HG02571 (cell line): ENCODE results near the gene RALBP1.

ENCODE experiments used
- ATAC-seq: cut with Tn5 transposase; IDR thresholded peaks from one replicate; pipeline ENCODE4 v1.9.1; 2021; ENCODE audit warnings: mild to moderate bottlenecking, moderate library complexity; ENCODE audit not compliant: unreplicated experiment

The RALBP1 gene

DNA sequence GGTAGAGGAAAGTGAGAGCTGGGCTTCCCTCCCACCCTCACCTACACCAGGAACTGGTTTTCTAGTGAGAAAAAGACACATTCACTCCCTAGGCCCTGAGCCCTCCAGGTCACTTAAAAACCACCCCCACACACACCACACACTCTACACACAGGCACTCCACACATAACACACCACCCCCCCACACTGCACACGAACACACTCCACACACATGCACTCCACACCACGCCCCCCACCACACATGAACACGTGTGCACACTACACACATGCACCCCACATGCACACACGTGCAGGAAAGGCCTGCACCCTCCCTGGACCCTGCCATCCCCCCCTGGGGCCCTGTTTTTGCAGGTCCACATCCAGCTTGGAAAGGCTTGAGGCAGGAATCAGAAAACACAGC, 67.6 kb downstream of the RALBP1 start:
- no peak for ATAC-seq

DNA sequence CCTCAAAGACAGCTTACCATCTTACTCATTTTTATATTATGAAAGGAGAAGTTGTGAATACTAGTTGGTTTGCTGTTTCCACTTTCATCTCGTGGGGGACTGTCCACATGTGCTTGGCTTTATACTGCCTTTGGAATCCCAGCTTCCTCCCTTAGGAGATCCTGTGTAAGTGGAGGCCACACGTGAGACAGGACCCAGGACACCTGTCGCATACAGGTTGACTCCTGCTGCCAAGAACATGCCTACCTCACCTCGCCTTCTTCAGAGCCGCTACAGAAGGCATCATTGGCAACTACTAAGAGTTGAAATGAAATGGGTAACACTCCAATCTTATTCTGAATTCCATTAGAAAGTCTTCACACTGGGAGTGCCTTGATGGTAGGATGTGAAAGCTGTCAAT, 69.7 kb downstream of the RALBP1 start:
- no peak for ATAC-seq

DNA sequence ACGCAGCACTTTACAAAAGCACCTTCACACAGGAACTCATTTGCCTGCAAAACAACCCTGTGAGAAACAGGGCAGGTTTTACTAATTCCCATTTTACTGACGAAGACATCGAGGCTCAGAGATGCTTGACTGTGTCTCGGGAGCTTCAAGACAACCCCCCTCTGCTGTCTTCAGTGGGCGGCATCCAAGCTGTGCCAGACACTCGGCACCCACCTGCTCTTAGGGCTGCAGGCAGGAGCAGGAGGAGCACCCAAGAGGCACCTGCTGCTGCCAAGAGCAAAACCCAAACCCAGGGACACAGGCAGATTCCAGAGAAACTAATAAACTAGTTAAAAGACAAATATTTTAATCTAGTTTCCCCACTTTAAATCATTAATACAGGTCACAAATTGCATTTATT, 71.2 kb downstream of the RALBP1 start:
- ATAC-seq = no peak

DNA sequence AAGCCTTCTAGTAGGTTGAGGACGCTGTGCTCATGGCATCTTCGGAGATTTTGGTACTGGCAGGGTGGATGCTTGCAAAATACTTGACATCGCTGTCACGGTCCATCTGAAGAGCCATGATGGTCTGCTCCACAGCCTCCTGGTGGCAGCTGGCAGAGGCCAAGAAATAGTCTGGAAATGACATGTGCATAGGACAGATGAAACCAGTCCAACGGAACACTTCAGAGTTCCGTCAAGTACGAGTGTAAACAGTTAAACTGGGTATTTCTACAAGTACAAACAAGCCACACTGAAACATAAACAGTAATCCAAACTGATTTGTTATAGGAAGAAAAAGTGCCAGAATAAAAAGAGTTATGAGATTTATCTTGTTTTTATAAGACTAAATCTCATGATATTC, 72.5 kb downstream of the RALBP1 start:
- ATAC-seq = no peak

DNA sequence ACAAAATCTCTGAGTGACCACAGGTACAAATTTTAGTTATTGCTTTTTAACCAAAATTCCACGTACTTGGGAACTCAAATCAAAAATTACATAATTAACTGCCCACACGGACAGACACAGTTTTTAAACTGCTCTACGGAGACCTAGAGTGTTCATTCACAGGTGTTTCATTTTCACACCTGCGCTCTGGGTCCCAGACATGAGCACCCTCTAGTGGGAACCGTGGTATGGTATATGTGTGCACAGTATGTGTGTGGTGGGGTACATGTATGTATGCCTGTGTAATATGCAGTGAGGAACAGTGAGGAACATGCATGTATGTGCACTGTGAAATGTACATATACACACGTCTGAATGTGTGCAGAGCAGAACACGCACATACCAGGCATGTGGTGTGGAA, 74.1 kb downstream of the RALBP1 start:
- no peak for ATAC-seq

DNA sequence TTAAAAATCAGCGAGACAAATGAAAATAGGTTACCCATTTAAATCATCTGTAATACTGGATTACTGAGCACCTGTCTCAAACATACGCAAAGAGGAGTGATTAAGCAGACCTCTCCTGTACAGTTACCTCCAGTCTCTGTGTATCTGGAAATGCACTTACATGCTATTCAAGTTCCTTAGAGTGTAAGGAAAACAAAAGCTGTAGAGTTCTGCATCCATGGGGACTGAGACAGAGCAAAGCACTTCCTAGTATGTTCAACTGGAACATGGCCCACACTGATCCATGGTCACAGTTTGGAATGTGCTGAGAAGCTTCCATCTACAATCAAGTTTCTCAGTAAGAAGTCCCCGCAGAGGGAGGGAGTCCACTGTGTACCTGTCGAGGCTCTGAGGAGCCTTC, 75.1 kb downstream of the RALBP1 start:
- ATAC-seq = no peak

DNA sequence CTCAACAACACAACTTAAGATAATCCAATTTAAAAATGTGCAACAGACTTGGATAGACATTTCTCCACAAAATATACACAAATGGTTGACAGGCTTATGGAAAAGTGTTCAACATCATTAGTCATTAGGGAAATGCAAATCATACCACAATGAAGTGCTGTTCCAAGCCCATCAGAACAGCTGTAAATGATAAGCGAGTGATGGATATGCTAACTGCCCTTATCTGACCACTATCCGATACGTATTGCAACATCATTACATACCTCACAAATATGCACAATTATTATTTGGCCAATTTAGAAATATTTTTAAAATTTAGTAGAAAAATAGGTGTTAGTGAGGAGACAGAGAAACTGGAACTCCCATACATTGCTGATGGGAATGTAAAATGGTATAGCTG, 76.9 kb downstream of the RALBP1 start:
- ATAC-seq = no peak

DNA sequence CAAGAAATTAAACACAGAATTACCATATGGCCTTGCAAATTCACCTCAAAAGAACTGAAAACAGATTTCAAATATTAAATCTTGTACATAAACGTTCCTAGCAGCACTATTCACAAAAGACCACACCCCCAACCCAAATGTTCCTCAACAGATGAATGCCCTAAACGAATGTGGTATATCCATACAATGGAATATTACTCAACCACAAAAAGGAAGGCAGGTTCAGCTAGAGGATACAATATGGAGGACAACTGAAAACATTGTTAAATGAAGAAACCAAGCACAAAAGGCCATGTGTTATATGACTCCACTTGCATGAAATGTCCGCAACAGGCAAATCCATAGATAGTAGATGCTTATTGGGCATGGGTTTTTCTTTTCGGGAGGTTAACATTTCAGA, 77.3 kb downstream of the RALBP1 start:
- no peak for ATAC-seq

DNA sequence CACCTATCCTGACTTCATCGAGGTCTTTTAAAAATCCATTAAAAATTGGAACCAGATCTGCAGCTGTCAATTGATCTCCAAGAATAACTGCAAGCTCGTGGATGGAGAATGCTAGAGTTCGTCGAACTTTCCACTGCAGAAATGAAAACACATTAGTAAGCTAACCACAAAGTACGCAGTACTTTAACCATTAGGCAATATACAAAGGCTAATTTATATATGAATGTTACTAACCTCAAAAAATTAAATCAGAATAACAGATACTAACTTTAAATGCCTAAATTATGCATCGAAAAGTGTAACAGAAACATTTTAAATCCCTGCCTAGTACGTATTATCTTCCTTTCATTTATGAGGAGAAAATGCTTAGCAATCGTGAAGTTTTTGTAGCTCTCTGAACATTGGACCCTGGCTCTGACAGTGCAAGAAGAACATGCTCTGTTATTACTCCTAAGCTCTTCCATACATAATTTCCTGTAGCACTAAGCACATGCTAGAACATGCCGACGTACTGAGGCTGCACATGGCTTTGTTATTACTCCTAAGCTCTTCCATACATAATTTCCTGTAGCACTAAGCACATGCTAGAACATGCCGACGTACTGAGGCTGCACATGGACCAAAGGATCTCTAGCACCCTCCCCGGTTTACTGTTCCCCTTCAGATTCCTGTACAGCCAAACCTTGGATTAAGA, 82.1 kb downstream of the RALBP1 start:
- ATAC-seq = no peak

DNA sequence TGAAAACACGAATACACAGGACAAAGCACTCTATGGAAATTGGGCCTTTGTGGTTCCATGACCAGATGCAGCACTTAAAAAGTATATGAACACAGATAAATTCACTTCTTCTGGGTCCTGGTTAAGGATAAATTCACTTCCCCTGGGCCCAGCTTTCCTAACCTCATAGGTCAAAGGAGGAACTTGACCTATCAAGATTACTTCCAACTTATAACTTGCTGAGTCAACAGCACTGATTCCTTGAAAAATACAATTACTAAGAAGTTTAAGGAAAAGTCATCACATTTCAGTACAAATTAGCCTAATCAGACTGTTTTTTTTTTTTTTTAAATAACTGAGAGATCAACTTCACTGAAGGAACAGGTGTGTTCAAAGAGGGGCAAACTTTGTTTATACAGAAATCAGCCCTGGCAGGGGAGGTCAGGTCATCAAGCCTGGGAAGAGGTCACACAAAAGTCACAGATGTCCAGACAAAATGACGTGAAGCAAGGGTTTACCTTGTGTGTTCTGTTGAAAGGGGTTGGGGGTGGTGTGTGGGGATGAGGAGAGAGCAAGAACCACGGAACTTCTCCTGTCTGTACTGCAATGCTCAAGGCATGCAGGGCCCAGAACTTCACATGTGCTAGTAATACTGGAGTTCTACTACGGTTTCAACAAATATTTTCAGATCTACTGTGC, 83.2 kb downstream of the RALBP1 start:
- no peak for ATAC-seq

DNA sequence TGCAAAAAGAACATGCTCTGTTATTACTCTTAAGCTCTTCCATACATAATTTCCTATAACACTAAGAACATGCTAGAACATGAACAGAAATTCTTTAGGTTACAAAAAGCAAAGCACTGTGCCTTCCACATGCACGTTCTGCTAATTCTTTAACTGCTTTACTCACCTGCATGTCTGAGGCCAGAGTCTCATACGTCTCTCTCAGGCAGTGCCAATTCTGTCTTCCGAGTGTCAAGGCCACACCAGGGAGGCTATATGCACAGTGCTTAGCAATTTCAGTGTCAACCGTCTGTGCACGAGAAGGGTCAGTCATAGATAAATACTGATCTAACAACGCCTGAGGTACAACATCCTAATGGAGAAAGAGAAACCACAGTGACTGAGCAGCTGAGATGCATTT, 83.9 kb downstream of the RALBP1 start:
- no peak for ATAC-seq

DNA sequence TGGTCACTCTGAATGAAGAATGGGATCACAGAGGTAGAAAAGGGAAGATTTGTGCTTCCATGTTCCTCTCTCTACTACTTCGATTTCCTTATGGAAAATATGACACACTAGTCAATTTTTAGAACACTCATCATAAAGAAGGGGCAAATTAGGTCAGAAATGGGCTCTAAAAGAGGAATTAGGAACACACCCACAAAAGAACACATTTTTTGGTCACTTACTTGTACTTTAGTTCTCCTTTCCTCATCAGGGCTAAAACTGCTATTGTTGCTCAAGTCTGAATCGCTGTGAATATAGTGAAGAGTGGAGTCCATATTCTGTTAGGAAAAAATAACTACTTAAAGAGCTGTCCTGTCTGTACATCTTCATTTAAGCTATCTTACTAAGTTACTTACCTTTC, 86.4 kb downstream of the RALBP1 start:
- no peak for ATAC-seq

DNA sequence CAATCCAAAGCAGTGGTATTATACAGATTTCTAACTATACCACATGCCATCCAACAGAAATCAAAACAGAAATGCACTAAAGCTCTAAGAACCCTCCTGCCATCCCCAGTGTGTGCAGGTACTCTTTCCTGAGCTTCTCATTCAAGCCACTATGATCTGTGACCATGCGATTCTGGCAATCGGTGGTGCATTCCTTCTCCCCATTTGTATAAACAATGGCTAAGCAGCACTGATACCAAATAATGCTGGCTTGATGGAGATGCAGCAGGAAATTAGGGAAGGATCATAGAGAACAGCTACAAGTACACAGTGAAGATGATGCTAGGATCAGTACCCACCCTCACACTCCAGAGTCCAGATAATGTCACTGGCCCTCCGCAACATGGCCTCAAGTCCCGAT, 87.3 kb downstream of the RALBP1 start:
- ATAC-seq = no peak

DNA sequence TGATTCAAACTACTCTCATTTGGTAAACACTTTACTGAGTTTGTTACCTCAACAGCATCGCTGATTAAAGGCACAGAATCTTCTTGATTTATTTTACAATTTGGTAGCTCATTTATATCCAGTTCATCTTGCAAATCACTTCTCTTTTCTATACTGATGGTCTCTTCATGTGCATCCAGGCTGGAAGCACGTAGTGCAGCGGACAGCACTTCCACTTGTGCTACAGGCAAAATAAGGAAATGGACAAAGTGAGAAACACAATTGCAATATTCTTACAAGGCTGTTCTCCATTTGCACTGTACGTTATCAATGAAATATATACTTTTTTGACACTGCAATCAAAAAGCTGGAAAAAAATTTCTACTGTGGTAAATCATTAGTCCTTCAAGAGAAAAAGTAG, 88.0 kb downstream of the RALBP1 start:
- no peak for ATAC-seq

DNA sequence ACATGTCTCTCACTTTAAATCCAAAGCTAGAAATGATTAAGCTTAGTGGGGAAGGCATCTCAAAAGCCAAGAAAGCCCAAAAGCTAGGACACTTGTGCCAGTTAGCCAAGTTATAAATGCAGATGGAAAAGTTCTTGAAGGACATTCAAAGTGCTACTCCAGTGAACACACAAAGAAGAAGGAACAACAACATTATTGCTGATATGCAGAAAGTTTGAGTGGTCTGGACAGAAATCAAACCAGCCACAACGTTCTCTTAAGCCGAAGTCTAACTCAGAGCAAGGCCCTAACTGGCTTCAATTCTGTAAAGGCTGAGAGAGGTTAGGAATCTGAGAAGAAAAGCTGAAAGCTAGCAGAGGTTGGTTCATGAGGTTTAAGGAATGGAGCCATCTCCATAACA, 90.1 kb downstream of the RALBP1 start:
- no peak for ATAC-seq

DNA sequence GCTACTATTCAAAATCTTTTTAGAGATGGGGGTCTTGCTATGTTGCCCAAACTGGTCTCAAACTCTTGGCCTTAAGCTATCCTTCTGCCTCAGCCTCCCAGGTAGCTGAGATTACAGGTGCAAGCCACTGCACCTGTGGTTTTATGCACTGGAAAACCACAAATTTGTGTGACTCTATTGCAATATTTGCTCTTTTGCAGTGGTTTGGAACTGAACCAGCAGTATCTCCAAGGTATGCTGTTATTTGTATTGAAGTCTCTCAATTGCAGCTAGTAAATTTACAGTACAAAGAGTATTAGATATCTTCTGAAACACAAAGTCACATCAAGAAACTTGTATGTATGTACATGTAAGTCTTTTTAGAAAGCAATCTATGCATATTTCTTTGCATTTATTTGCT, 92.9 kb downstream of the RALBP1 start:
- ATAC-seq = no peak

DNA sequence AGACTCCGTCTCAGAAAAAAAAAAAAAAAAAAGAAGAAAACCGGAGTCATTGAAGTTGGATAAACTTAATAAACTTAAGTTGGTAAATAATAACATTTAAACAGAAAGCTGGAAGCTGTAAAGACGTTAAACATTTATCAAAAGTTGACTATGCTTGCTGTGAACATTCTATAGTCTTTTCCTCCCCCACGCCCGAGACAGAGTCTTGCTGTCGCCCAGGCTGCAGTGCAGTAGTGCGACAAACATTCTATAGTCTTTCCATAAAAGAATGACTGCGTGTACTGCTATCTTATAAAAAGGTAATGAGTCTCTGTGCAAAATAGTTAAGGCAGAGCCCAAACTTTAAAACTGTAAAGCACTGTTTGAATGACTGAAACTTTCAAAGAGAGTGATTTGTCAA, 93.9 kb downstream of the RALBP1 start:
- ATAC-seq = no peak

DNA sequence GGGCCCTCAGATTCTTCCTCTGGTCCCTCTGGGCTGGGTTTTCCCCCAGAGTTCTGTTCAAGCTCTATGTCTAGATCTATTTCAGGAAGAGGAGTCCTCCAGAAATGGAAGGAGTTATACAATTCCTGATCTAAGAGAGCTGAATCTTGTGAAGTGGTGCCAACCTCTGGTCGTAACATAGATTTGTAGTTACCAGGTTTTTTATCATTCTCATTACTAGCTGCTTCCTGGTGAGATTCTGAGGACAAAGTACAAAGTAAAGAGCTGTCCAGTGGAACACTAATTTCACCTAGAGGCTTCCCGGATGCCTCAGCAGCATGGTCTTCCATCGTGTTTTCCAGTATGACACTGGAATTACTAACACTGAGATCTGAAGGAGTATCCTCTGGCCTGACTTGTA, 94.9 kb downstream of the RALBP1 start:
- no peak for ATAC-seq

DNA sequence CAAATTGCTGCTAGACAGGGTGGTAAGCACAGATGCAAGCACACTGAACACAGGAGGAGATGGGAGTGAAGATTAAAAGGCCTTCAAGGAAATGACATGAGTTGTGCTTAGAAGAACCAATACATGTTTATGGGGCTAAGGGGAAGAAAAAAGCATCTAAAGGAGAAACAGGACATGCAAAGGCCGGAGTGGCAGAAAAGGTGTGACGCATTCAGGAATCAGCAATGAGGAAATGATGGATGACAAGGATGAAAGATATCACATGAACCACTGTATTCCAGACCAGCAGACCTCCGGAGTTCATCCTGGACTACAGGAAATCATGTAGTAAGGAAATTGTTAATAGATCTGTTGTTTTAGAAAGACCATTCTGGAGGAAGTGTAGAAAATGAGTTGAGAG, 96.2 kb downstream of the RALBP1 start:
- no peak for ATAC-seq

DNA sequence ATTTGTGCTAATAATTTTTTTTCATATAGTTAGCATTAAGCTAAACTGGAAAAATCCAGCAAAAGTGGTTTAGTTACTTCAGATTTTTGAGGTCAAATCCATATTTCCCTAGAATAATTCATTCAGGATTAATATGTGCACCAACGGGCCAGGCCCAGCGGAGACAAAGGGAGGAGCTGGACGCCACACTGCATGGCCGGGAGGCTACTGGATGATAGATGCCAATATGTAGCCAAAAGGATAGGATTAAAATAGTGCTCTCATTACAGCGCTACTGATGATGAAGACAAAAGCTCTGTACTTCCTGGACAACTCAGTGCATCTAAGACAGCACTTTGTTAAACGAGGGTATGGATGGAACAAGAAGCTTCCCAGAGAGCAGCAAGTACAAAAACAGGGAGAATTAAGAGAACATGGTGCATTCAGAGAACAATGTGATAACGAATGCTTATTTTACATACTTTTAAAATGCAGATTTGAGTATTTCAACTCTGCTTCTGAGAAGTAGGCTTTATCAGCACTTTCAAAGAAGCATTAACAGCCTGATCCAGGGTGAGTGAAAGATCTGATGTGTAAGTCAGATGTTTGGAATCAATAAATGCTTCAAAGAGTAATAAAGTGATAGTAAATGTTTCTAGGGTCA, 99.3 kb downstream of the RALBP1 start:
- no peak for ATAC-seq

DNA sequence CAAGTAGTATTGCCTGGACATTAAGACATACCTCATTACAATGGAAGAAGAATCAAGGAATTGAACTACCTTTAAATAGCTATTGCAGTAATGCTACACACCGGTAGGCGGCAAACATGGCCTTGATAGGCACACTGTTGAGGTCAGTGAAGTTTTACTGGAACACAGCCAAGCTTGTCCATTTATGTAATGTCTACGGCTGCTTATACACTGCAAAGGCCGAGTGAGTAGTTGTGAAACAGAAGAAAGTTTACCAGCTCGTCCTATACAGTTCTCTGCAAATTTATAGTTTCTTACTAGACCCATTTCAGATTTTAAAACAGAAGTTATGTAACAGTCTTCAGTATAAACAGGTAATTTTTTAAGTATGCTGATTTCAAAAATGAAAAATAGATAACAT, 100.2 kb downstream of the RALBP1 start:
- ATAC-seq = no peak

DNA sequence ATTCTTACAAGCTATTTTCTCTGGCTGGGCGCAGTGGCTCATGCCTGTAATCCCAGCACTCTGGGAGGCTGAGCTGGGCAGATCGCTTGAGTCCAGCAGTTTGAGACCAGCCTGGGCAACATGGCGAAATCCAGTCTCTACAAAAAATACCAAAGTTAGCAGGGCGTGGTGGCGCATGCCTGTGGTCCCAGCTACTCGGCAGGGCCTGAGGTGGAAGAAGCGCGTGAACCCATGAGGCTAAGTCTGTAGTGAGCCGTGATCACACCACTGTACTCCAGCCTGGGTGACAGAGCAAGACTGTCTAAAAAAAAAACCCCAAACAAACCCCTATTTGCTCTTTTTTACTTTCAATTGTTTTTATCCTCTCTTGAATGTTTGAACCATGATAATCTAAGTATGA, 102.0 kb downstream of the RALBP1 start:
- ATAC-seq = no peak

DNA sequence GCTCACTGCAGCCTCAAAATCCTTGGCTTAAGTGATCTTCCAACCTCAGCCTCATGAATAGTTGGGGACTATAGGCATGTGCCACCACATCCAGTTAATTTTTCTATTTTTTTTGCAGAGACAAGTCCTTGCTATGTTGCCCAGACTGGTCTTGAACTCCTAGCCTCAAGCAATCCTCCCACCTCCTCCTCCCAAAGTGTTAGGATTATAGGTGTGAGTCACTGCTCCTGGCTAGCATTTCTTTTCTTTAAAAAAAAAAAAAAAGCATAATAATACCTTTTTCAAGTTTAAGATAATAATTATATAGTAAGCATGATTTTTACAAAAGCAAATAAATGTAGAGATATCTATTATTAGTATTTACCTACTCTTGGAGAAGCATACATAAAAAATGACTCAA, 103.0 kb downstream of the RALBP1 start:
- ATAC-seq = no peak
